Right renal pelvis (tissue), 4 donors: ENCODE data around the gene EFCAB6. TPM values are rescaled to one million over a fixed set of nuclear protein-coding genes. Genes with fewer than 3 reads are reported as not detected.

Experiments used
- DNase-seq, 4 donors: peaks; one replicate each; pipeline ENCODE4 v3.0.0-alpha.2; 2013; ENCODE audit warnings: low read depth in 4 of 4, low spot score in 3 of 4, missing footprints in 1 of 4
- polyA plus RNA-seq, 4 donors: library from polyadenylated mRNA; unstranded; fragments of 120-200 nt; gene quantifications; one replicate each; pipeline ENCODE4 v1.2.1, GENCODE V29; 2013; ENCODE audit not compliant: insufficient read length in 4 of 4

Gene EFCAB6
- polyA plus RNA-seq, 4 donors = 4.4 to 5.4 (median 4.9) TPM

DNA sequence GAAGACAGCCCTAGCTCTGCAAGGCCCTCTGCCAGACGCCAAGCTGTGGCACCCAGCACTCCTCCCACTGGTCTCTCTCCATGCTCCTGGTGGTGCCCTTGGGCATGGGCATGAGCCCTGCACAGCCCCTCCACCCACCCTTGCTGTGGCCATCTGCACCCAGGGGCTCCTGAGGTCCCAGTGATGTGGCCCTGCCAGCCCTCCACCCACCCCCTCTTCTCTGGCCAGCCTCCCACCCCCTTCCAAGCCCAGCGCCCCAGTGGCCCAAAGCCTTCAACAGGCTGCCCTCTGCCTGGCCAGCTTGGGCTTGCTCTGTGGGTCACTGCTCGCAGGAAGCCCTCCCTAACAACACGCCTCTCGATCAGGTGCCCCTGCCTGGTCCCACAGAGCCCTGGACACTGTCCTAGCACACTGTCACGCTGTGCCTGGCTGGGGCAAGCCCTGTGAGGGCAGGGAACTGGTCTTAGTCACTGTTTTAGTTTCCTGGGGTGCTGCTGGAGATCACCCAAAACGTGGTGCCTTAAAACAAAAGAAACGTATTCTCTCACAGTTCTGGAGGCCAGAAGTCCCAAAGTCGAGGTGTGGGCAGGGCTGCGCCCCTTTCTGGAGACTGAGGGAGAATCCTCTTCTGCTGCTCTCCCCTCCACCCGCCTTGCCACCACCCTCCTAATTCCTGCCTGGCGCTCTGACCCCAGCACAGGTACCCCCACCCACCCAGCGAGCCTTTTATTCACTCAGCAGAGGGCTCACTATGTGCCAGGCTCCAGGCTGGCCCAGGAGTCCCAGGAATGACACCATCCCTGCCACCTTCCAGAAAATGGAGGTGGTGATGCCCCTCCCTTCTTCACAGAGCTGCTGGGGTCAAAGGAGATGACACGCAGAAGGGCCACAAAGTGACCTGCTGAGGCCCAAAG, 35.5 kb upstream of the EFCAB6 start:
- no peak for DNase-seq

DNA sequence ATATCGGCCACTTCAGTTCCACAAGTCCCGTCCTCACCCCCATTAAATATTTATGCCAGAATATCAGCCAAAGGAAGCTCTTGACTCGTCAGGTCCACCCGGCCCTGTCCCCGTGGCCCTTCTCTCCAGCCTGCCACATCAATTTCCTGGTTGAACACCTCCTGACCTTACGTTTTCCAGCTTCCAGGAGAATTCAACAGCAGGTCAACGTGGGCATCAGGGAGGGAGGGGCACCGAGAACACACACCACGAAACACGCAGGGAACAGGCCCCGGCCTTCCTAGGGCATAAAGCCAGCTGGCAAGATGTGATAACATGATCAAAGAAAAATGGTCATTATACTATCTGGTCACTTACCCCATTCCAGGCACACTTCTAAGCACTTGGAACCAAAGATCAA, 34.9 kb upstream of the EFCAB6 start:
- DNase-seq = no peak

DNA sequence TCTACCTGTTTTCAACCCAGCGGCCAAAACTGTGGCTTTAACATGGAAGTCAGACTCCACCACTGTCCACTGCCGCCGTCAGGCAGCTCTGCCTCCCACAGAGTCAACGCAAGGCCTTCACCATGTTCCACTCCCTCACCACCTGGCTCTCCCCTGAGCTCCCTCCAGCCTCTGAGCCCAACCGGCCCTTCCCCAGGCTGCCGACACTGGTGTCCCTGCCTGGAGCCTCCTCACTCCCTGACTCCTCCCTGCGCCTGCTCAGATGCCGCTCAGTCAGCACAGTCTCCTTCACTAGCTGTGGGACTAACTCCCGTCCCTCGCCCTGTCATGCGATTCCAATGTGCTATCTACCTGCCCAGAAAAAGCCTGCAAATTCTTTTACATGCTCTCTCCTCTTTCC, 33.9 kb upstream of the EFCAB6 start:
- no peak for DNase-seq

DNA sequence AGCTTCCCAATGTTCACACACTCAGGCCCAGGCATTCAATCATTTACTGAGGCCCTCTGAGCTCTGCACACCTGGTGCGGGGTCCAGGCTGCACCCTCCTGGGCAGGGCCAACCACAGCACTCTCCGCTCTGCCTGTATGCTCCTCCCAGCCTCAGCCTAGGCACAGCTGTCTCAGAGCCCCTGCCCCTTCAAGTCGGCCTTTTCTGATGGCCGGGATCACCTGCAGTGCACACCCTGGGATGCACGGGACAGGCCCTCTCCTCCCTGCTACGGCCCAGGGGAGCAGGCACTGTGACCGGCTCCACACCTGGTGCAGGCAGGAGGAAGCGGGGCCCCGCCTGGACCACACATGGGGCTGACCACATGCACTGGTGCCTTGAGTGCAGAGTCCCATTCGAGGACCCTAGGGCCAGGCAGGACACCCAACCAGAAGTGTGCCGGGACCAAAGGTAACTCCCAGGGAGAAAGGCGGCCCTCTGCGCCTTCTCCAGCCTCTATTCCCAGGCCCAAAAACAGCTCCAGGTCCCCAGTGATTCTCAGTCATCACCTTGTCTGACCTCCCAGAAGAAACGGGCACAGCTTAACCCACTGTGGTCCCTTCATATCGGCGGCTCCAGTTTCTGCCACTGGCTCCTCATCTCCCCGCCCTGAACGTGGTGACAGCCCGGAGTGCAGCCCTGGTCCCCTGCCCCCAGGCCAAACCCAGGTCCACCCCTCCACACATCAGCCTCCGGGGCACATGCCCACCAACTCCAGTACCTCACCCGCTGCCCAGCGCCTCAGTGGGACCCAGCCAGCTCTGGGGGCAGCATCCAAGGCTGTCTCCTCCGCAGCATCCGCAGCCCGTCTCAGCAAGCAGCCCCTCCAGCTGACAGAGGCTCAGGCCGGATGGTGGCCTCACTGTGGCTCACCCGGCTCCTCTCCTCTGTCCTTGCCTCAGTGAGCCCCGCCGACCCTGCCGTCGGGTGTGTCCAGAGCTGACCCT, 32.7 kb upstream of the EFCAB6 start:
- no peak for DNase-seq

DNA sequence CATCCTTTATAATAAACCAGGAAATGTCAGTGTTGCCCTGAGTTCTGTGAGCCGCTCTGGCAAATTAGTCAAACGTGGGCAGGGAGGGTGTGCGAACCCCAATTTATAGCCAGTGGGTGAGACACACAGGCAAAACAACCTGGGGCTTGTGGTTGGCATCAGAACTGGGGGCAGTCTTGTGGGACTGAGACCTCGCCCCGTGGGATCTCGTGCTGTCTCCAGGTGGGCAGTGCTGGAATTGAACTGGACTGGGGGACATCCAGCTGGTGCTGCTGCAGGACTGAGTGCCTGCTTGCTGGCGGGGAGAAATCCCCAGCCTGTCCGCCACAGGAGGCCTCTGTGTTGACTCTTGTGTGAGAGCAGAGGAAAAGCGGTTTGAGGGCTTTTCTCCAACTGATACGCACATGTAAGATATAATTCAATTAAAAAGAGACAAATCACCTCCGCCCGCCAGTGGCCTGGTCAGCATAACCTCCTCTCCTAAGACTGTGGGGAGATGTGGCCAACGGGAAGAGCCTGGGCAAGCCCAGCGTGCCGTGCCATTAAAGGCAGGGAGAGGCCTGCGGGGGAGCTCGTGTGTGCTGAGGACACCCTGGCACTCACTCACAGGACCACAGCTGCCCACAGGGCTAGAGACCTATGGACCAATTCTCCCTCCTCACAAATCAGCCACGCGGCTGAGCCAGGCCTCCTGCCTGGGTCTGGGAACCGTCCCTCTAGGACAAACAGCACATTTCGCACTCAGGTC, 31.9 kb upstream of the EFCAB6 start:
- no peak for DNase-seq

DNA sequence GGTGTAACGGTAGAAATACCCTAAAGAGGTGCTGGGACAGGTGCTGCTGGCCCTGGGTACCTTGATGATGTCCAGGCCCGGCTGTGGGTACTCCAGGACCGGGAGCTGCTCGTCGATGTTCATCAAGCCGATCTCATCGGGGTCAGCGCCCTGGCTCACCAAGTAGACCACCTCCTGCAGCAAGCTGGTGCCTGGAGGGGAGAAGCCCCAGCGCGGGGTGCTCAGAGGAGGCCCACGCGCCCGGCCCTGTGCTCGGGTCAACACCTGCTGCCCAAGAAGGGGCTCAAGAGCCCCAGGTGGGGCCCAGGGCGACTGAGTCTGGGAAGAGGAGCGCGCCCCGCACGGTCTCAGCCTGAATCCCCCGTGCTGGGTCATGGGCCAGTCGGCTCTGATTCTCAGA, 29.6 kb upstream of the EFCAB6 start:
- DNase-seq = no peak

DNA sequence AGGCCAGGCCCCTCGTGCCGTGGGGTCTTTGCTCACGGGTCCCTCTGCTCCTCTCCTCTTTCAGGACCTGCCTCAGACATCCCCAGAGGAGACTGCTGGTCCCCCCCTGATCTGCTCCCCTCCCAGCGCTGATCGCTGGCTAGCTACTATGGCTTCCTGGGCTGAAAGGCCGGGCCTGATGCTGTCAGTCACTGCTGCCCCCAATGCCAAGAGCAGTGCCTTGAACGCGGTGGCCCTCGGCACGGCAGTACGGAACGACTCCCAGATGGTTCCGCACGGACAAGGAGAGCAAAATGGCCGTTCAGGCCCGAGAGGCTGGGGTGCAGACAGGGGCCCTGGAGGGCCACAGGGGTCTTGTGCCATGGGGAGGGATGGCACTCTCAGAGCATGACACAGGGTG, 28.7 kb upstream of the EFCAB6 start:
- DNase-seq = no peak

DNA sequence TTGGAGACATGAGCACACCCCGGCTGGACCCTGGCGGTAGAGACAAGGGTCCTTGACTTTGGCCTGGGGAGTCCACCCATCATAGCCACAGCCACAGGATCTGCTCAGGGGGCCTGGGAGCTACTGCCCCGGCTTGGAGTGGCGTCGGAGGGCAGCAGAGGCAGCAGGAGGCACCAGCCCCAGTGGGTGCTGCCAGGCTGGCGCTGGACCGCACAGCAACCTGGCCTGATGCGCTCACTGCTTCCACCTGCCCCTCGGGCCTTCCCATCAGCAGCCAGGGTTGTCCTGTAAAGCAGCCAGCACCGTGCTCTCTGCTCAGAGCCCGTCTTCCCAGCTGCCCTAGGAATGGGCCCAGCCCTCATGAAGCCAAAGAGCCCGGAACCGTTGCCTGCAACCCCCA, 28.3 kb upstream of the EFCAB6 start:
- DNase-seq = no peak

DNA sequence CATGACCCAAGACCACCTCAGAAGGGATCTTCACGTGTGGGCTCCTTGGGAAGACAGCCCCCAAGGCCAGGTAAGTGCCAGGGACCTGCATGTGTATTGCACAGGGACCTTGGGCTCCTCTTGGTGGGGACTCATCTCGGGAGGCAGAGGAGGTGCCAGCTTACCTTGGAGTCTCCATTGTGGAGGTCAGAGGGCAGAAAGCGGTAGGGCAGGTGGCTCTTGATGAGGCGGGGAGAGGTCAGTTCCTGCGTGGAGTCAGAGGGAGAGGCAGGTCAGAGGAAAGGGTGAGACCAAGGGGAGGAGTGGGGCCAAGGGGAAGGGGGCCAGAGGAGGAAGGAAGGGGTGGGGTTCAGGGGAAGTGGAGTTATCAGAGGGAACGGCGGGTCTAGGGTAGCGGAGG, 27.7 kb upstream of the EFCAB6 start:
- no peak for DNase-seq

DNA sequence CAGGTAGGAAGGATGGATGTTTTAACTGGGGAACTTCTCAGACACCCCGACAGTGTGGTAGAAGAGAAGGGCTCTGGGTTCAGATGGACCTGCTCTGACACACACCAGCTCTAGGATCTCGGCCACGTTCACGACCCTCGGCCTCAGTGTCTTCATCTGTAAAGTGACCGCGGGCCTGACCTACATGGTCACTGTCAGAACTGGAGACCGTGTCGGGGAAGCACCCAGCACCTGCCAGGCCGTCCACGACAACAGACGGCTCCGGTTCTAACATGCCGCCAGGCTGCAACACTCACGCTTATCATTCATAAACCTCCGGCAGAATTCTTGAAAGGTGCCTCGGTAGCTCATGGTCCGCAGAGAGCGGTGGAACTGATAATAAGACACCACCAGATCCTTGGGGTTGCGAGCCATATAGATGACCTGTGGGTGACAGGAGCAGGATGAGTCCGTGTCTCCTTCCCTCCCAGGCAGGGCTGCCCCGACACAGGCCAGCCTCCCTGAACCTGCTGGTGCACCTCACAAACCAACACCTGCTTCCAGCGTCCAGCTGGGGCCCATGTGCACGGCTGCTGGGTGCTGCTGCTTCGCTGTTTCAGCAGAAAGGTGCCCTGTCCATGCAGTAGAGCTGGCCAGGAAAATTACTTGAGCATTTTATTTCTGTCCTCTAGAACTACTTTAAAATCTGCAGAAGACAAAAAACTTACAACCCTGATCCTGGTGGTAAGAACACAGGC, 26.6 kb upstream of the EFCAB6 start:
- no peak for DNase-seq

DNA sequence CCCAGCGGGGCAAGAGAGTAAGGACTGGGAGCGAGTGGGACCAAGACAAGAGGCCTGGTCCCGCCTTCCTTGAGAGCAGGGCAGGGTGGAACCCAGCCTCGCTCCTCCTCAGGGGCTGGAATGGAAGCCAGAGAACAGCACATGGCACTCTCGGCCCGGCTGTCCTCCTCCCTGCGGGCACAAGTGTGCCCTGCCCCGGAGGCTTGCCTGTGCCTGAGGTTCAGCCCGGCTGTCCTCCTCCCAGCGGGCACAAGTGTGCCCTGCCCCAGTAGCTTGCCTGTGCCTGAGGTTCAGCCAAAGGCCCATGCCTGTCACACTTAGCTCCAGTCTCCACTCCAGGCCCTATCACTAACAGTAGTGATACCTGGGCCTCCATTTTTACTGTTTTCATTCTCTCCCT, 26.1 kb upstream of the EFCAB6 start:
- no peak for DNase-seq

DNA sequence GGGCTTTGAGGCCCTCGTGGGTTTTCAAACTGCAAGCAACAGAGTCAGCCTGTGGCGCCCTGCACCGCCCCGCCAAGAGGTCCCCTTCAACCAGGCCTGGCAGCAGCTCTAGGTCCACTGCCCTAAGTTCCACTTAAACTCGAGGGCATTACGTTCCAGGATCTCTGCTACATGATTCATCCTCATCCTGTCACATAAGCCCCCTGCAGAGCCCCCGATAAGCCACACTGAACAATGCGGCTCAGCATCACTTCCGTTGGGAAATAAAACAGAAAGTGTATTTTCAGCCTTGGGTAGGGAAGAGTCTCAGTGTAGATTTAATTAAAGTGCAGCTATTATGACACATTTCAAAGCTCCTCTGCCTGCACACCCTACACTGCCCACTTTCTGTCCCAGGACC, 25.6 kb upstream of the EFCAB6 start:
- DNase-seq = no peak

DNA sequence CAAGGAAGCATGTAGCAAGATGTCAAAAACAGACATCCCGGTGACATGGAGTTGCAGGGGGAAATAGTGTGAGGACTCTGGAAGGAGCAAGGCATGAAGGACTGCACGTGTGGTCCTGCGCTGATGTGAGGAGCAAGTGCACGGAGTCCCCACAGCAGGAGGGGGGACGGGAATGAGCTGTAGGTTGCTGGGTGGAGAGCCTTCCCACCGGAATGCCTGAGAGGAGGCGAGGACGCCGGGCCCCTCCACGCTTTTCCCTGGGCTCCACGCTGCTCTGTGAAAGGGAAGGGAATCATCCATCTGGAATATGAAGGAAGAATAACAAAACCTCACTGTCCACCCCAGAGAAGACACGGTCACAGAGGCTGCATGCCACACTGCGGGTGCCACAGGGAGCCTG, 23.6 kb upstream of the EFCAB6 start:
- DNase-seq = no peak

DNA sequence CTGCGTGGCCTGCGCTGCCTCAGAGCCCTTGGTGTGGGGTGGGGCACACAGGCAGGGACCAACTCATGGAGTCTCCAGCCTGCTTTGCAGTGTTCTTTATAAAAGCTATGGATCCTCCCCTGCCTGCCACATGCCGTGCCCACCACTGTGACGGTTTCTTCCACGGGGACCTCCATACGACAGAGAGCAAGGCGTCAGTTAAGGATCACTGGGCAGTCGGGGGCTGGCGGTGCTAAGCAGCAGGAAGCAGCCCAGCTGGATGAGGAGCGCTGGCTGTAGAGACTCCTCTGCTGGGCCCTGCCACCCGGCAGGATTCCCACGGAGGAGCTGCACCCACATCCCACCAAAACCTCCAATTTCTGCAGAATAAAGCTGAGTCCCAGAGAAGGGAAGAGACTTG, 23.1 kb upstream of the EFCAB6 start:
- no peak for DNase-seq

DNA sequence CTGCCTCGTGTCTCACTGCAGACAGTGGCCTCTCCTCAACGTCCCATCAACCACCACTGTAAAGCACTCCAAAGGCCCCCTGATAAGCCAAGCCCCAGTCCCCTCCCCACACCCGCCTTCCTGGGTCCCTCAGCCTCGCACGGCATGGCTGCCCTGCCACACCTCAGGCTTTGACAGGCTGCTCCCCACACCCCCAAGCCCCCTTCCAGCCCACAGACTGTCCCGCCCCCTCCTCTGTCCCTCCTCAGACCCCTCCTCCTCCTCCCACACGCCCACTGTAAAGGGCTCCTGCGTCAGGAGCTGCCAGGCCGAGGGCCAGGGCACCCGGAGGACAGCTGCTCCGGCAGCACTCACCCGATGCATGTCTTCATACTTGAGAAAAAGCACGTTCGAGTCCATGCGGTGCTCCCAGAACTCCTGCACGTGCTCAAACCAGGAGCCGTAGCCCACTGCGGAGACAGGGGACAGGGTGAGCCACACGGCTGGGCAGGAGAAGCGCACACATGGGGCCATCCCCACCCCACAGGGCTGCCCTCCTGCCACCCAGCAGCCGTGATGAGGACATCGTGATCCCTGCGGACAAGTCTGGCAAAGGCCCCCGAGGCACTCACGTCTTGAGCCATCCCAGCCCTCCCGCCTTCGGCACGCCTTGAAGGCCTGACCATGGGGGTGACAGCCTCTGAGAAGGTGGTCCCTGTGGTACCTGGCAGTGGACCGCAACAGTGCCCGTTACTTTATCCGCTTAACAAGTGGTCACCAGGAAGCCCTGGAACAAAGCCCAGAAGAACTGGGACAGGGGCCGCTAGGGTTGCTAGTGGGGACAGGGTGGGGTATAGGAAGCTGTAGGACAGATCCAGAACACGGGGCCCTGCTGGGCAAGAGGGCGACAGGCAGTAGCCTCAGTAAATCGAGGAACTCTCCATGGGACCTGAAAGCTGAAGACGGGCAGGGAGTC, 21.5 kb upstream of the EFCAB6 start:
- DNase-seq = no peak

DNA sequence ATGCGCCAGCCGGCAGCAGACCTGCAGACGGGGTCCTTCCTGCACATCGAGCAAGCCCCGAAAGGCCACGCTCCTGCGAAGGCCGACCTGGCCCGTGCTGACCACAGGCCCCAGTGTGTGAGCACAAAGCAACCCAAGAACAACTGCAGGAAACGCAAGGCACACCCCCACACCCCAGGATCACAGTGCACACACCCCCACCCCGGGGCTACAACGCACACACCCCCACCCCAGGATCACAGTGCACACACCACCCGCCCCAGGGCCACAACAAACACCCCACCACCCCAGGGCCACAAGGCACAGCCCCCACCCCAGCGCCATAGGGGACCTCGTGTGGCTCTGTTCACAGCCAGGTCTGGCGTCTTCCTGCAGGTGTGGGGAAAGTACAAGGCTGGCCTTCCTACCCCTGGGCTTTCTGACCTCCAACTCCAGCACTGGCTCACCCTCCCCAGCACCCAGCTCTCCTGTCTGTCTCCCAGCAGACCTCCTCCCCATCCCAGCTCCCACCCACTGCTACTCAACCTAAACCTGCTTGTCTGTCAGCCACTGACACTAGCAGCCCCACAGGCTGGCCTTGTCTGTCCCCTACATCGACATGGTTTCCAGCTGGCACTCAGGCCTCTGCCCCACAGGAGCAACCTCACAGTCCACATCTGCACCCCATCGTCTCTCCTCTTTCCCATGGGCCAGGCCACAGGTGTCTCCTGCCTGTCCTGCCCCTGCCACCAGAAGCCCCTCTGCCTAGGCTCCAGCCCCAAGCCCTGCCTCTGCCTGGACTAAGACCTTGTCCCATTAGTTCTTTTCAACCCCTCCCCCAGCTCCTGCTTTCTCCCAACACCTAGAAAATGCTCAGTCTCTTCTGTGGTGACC, 20.5 kb upstream of the EFCAB6 start:
- DNase-seq = no peak

DNA sequence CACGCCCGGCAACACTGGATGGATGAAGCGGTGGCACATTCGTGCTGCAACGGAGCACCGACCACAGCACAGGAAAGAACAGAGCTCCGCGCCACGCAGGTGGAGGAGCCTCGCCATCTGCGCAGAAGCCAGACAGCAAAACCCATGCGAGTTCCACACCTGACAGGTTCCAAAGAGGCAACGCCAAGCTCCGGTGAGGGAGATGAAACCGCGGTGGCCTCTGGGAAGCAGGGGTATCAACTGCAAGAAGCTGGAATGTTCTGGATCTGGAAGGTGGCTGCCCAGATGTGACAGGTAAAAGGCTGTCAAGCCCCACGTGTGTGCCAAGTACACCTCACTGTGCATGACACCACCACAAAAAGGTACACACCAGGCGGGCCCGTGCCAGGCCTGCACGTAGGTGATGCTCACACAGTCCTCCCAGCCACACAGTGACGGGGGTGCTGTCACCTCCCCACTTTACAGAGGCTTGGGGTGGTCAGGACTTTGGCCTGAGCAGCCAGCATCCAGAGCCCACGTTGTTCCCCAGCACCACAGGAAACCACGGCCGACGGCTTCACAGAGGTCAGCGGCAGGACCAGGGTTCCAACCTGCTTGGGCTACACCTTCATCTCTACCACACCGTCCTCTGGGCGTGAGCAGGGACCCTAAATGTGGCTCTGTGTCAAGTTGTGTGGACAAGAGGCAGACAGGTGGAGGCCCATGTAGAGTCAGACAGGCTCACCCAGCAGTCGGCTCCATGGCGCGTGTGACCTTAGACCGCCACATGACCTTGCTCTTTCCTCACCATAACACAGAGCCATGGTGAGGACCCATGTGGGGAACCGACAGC, 19.7 kb upstream of the EFCAB6 start:
- no peak for DNase-seq
